B cell (primary cell): ENCODE data around the gene TIAM2. TPM values are rescaled to one million over a fixed set of nuclear protein-coding genes. Genes with fewer than 3 reads are reported as not detected.

Source experiments
- ATAC-seq: fragments of 200-7000 bp; cut with Tn5 transposase; one replicate; pipeline ENCODE4 v1.10.0; 2021; ENCODE audit warnings: low read depth, mild to moderate bottlenecking, moderate number of reproducible peaks, moderate library complexity
- CTCF ChIA-PET: fragments of 350-600 bp; sonication (Branson Sonifier 250); formaldehyde crosslinking; loops from one replicate; lab custom pipeline; 2021; ENCODE audit warnings: antibody characterized with exemption, inconsistent platforms; lab: Charles Lee
- POLR2A ChIA-PET: fragments of 350-600 bp; sonication (Branson Sonifier 250); formaldehyde crosslinking; loops from one replicate; lab custom pipeline; 2021; ENCODE audit warnings: antibody characterized with exemption; lab: Charles Lee
- DNase-seq: peaks from one replicate; pipeline ENCODE4 v3.0.0; 2013
- H2AFZ ChIP-seq: 2 replicates; pipeline ENCODE4 v1.6.1; 2012; ENCODE audit warnings: mild to moderate bottlenecking, low read depth, low read length; ENCODE audit not compliant: insufficient read depth, poor library complexity, severe bottlenecking
- H3K27ac ChIP-seq, 2 donors: 1 replicate in 1 of 2; 2 replicates in 1 of 2; pipeline ENCODE4 v1.5.1; 2012 to 2013; ENCODE audit warnings: low read length in 2 of 2, mild to moderate bottlenecking in 2 of 2, moderate library complexity in 1 of 2
- H3K27me3 ChIP-seq, 4 experiments: fragments of 200-600 bp in 1 of 4; sonication (generic) in 1 of 4; replicated peaks in 1 of 4; 1 replicate in 2 of 4; 2 replicates in 2 of 4; pipeline versions ENCODE4 v1.6.1 to v1.7.0; 2013 to 2016; ENCODE audit warnings: low read length in 3 of 4, mild to moderate bottlenecking in 2 of 4, mixed read lengths in 1 of 4, moderate library complexity in 1 of 4; ENCODE audit not compliant: insufficient read depth in 4 of 4, control insufficient read depth in 3 of 4; ENCODE audit errors: control extremely low read depth in 1 of 4
- H3K36me3 ChIP-seq, 2 experiments: replicated peaks in 1 of 2; 1 replicate in 1 of 2; 2 replicates in 1 of 2; pipeline versions ENCODE4 v1.6.1 to v1.7.1; 2013; ENCODE audit warnings: low read length in 1 of 2; ENCODE audit not compliant: insufficient read depth in 2 of 2, control insufficient read depth in 1 of 2; ENCODE audit errors: control extremely low read depth in 1 of 2, extremely low read depth in 1 of 2
- H3K4me1 ChIP-seq, 2 donors: fragments of 200-600 bp in 1 of 2; sonication (generic) in 1 of 2; 1 replicate in 1 of 2; 2 replicates in 1 of 2; pipeline versions ENCODE4 v1.5.1 to v1.6.1; 2013 to 2017; ENCODE audit warnings: low read length in 2 of 2; ENCODE audit not compliant: control insufficient read depth in 2 of 2, insufficient read depth in 2 of 2
- H3K4me2 ChIP-seq: replicated peaks from 2 replicates; pipeline ENCODE3; 2012; ENCODE audit warnings: mild to moderate bottlenecking, low read depth, low read length; ENCODE audit not compliant: poor library complexity, severe bottlenecking
- H3K4me3 ChIP-seq, 5 experiments: fragments of 200-600 bp in 1 of 5; sonication (generic) in 1 of 5; 1 replicate in 3 of 5; 2 replicates in 2 of 5; pipeline versions ENCODE4 v1.5.1 to v1.7.0; 2011 to 2016; ENCODE audit warnings: low read length in 4 of 5, mild to moderate bottlenecking in 4 of 5, low read depth in 2 of 5, control low read depth in 1 of 5, moderate library complexity in 1 of 5; ENCODE audit not compliant: insufficient read depth in 1 of 5; ENCODE audit errors: control extremely low read depth in 1 of 5, extremely low read depth in 1 of 5
- H3K79me2 ChIP-seq: fragments of 200-600 bp; sonication (generic); one replicate; pipeline ENCODE4 v1.6.0; 2016; ENCODE audit warnings: low read length; ENCODE audit not compliant: control insufficient read depth, insufficient read depth
- H3K9ac ChIP-seq: fragments of 200-600 bp; sonication (generic); 2 replicates; pipeline ENCODE4 v1.6.1; 2017; ENCODE audit warnings: mild to moderate bottlenecking, low read length, moderate library complexity
- H3K9me3 ChIP-seq, 3 donors: one replicate each; pipeline versions ENCODE4 v1.6.1 to v1.7.1; 2013; ENCODE audit warnings: low read length in 2 of 3; ENCODE audit not compliant: control insufficient read depth in 2 of 3, insufficient read depth in 1 of 3; ENCODE audit errors: control extremely low read depth in 1 of 3
- H4K20me1 ChIP-seq: 2 replicates; pipeline ENCODE4 v1.6.0; 2012; ENCODE audit warnings: mild to moderate bottlenecking, low read length; ENCODE audit not compliant: insufficient read depth, control insufficient read depth, poor library complexity, severe bottlenecking
- H3K27ac Mint-ChIP-seq: one replicate; pipeline ENCODE4 v1.8.0; 2021; ENCODE audit warnings: mixed read lengths
- H3K27me3 Mint-ChIP-seq: one replicate; pipeline ENCODE4 v1.8.0; 2021; ENCODE audit warnings: mixed read lengths
- H3K4me1 Mint-ChIP-seq: one replicate; pipeline ENCODE4 v1.8.0; 2021; ENCODE audit warnings: mixed read lengths
- H3K4me3 Mint-ChIP-seq: one replicate; pipeline ENCODE4 v1.8.0; 2021; ENCODE audit warnings: mixed read lengths
- H3K9me3 Mint-ChIP-seq: one replicate; pipeline ENCODE4 v1.8.0; 2022; ENCODE audit warnings: mixed read lengths; ENCODE audit not compliant: insufficient read depth
- EZH2 ChIP-seq: IDR thresholded peaks from 2 replicates; pipeline ENCODE4 v1.6.1; 2012; ENCODE audit warnings: borderline replicate concordance, low read depth, mild to moderate bottlenecking, moderate library complexity, low read length; ENCODE audit not compliant: insufficient read depth, poor library complexity, severe bottlenecking
- WGBS: methylation state at CpG from one replicate; pipeline ENCODE4 v1.1.5; 2013; ENCODE audit warnings: missing lambda C conversion rate; ENCODE audit not compliant: insufficient coverage; 5-methylcytosine and 5-hydroxymethylcytosine counted together
- intact Hi-C: fragments of 100-400 bp; cut with micrococcal nuclease; formaldehyde crosslinking; loops from one replicate; pipeline ENCODE4 v1.10.0; 2022
- polyA plus RNA-seq: library from polyadenylated mRNA; depleted of rRNA; stranded (reverse); fragments of >200 nt; gene quantifications from 2 replicates; pipeline ENCODE4 v1.2.3, GENCODE V29; 2012
- total RNA-seq, 2 donors: library from RNA; stranded (reverse); fragments of 120-200 nt in 1 of 2; gene quantifications; 1 replicate in 1 of 2; 2 replicates in 1 of 2; pipeline versions ENCODE4 v1.2.3 to v1.2.4, GENCODE V29; 2013 to 2022
- TF ChIP-seq, protein P1 (sequence below): fragments of 200-600 bp; IDR thresholded peaks from one replicate; pipeline ENCODE4 v1.8.0; 2022; ENCODE audit warnings: antibody characterized with exemption, mild to moderate bottlenecking

Gene TIAM2
- total and polyA plus RNA-seq, 2 donors (not counting 1 experiment from before 2014, with no cell fraction given): 13.1 to 18.8 TPM

DNA sequence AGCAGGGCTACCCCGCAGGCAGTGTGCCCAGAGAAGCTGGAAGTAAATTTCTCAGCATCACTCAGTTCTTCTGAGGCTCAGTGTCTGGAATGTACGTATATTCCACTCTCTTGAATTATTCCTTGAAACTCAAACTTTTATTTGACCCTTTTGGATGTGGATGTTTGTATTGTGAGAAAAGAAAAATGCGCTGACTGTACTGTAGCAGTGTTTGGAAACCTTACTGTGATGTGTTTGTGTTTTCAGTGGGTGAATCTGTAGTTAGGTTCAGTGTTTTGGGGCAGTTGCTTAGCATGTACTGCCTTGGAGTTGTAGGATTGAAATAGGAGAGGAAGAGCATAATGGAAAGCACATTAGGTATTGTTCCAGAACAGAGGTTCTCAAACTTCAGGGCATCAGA, 13.5 kb downstream of the TIAM2 start:
- WGBS: 100% methylated on average over 1 of the region's 3 CpGs
- ChIA-PET POLR2A (no interaction called here), CTCF (no interaction called here)
- Histone ChIP-seq H3K27ac (no peak overlapping the region), H3K9ac (no peak overlapping the region), H3K9me3 (no peaks in the 10 kb centered on the region), H4K20me1 (no peaks in the 10 kb centered on the region), H2AFZ (no peak overlapping the region), H3K4me1 (no peaks in the 10 kb centered on the region), H3K79me2 (no peaks in the 10 kb centered on the region), H3K4me2 (no peak overlapping the region), H3K4me3 (no peak overlapping the region), H3K36me3 (no peaks in the 10 kb centered on the region), H3K27me3 (no peaks in the 10 kb centered on the region)
- no peaks in the 10 kb centered on the region for H3K9me3 Mint-ChIP-seq
- H3K27ac Mint-ChIP-seq: no peak overlapping the region
- TF ChIP-seq EZH2: no peak
- TF ChIP-seq, protein P1, sequence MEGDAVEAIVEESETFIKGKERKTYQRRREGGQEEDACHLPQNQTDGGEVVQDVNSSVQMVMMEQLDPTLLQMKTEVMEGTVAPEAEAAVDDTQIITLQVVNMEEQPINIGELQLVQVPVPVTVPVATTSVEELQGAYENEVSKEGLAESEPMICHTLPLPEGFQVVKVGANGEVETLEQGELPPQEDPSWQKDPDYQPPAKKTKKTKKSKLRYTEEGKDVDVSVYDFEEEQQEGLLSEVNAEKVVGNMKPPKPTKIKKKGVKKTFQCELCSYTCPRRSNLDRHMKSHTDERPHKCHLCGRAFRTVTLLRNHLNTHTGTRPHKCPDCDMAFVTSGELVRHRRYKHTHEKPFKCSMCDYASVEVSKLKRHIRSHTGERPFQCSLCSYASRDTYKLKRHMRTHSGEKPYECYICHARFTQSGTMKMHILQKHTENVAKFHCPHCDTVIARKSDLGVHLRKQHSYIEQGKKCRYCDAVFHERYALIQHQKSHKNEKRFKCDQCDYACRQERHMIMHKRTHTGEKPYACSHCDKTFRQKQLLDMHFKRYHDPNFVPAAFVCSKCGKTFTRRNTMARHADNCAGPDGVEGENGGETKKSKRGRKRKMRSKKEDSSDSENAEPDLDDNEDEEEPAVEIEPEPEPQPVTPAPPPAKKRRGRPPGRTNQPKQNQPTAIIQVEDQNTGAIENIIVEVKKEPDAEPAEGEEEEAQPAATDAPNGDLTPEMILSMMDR: no peak
- no peak for DNase-seq
- no peaks in the 10 kb centered on the region for H3K27me3 Mint-ChIP-seq
- H3K4me3 Mint-ChIP-seq: no peak overlapping the region
- intact Hi-C loops: no loop called here
- no peaks in the 10 kb centered on the region for H3K4me1 Mint-ChIP-seq
- ATAC-seq: no peak

DNA sequence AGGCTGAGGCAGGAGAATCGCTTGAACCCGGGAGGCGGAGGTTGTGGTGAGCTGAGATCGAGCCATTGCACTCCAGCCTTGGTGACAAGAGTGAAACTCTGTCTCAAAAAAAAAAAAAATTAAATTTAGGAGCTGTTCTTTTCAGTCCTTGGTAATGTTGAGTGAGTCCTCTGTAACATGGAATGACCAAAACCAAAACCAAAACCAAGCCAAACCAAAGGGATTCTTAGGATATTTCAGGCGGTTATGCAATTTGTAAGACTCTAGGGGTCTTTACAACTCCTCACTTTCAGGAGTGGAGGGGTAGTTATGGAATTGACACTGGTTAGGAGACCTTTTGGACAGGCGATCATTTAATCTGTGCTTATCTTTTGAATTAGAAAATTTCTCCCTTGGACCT, 15.8 kb downstream of the TIAM2 start:
- H3K27ac ChIP-seq: no peak overlapping the region
- H3K4me1 ChIP-seq: no peaks in the 10 kb centered on the region
- intact Hi-C loops: no loop called here
- H3K36me3 ChIP-seq: no peaks in the 10 kb centered on the region
- no peak overlapping the region for H3K4me2 ChIP-seq
- Mint-ChIP-seq H3K4me3 (no peak overlapping the region), H3K27me3 (no peaks in the 10 kb centered on the region), H3K4me1 (no peaks in the 10 kb centered on the region), H3K9me3 (no peaks in the 10 kb centered on the region), H3K27ac (no peak overlapping the region)
- H3K79me2 ChIP-seq: no peaks in the 10 kb centered on the region
- DNase-seq (no peak), ATAC-seq (no peak)
- H3K9ac ChIP-seq: no peak overlapping the region
- WGBS: 95% methylated on average over 3 of the region's 6 CpGs
- no peak overlapping the region for H2AFZ ChIP-seq
- no peak overlapping the region for H3K4me3 ChIP-seq
- no peaks in the 10 kb centered on the region for H3K9me3 ChIP-seq
- H3K27me3 ChIP-seq: no peaks in the 10 kb centered on the region
- CTCF ChIA-PET: no interaction called here
- POLR2A ChIA-PET: no interaction called here
- TF ChIP-seq, protein P1: no peak
- no peak for TF ChIP-seq EZH2
- no peaks in the 10 kb centered on the region for H4K20me1 ChIP-seq
